IMR-90 (cell line): ENCODE data around the gene UQCRQ. TPM values are rescaled to one million over a fixed set of nuclear protein-coding genes. Genes with fewer than 3 reads are reported as not detected.

Experiments used
- ATAC-seq: fragments of 200-7000 bp; cut with Tn5 transposase; 2 replicates; pipeline ENCODE4 v1.9.1; 2020; ENCODE audit warnings: low read depth, mild to moderate bottlenecking, moderate library complexity
- BruUV-seq: library from RNA; stranded (reverse); fragments of 400-500 nt; replicated peaks from 2 replicates; lab custom pipeline; 2021; lab: Mats Ljungman, UMichigan
- CTCF ChIA-PET: fragments of 300-600 bp; formaldehyde crosslinking; extraction: SDS; loops from one replicate; lab custom pipeline; 2021; ENCODE audit warnings: antibody characterized with exemption; lab: Yijun Ruan, JAX
- POLR2A ChIA-PET: fragments of 300-600 bp; sonication (Branson Sonifier 250); formaldehyde crosslinking; loops from one replicate; lab custom pipeline; 2022; ENCODE audit warnings: antibody characterized with exemption; ENCODE audit not compliant: unreplicated experiment; lab: Charles Lee
- DNase-seq: peaks from one replicate; pipeline ENCODE4 v3.0.0; 2013
- H2AFZ ChIP-seq: replicated peaks from 2 replicates; pipeline ENCODE3; 2013; ENCODE audit warnings: low read length, mild to moderate bottlenecking; ENCODE audit not compliant: poor library complexity
- H2AK5ac ChIP-seq: 2 replicates; pipeline ENCODE4 v1.6.1; 2013; ENCODE audit warnings: low read depth, low read length, inconsistent platforms
- H2AK9ac ChIP-seq: replicated peaks from 2 replicates; pipeline ENCODE3; 2013; ENCODE audit warnings: mild to moderate bottlenecking, low read depth, low read length, moderate library complexity; ENCODE audit not compliant: poor library complexity
- H2BK120ac ChIP-seq: 2 replicates; pipeline ENCODE4 v1.6.1; 2013; ENCODE audit warnings: low read depth, low read length, inconsistent platforms
- H2BK15ac ChIP-seq: 3 replicates; pipeline ENCODE4 v1.6.1; 2013; ENCODE audit warnings: low read depth, low read length, inconsistent platforms
- H2BK20ac ChIP-seq: 2 replicates; pipeline ENCODE4 v1.6.1; 2013; ENCODE audit warnings: low read depth, mild to moderate bottlenecking, inconsistent platforms, low read length, moderate library complexity
- H2BK5ac ChIP-seq: 2 replicates; pipeline ENCODE4 v1.6.1; 2013; ENCODE audit warnings: mild to moderate bottlenecking, low read depth, low read length, inconsistent platforms; ENCODE audit not compliant: poor library complexity, severe bottlenecking
- H3K14ac ChIP-seq: replicated peaks from 2 replicates; pipeline ENCODE4 v1.6.1; 2013; ENCODE audit warnings: low read depth, low read length, inconsistent platforms
- H3K18ac ChIP-seq: 2 replicates; pipeline ENCODE4 v1.6.1; 2013; ENCODE audit warnings: low read depth, low read length, control low read depth
- H3K23ac ChIP-seq: 2 replicates; pipeline ENCODE4 v1.6.1; 2013; ENCODE audit warnings: low read depth, low read length, inconsistent platforms
- H3K27ac ChIP-seq: 2 replicates; pipeline ENCODE4 v1.5.1; 2013; ENCODE audit warnings: mild to moderate bottlenecking, control low read depth, low read length; ENCODE audit not compliant: insufficient read depth
- H3K27me3 ChIP-seq: 2 replicates; pipeline ENCODE4 v1.6.1; 2013; ENCODE audit warnings: low read length; ENCODE audit not compliant: control insufficient read depth, insufficient read depth
- H3K36me3 ChIP-seq: 2 replicates; pipeline ENCODE4 v1.6.1; 2013; ENCODE audit warnings: low read length, mixed read lengths; ENCODE audit not compliant: control insufficient read depth, insufficient read depth
- H3K4ac ChIP-seq: 2 replicates; pipeline ENCODE4 v1.6.1; 2013; ENCODE audit warnings: low read depth, low read length, inconsistent platforms
- H3K4me1 ChIP-seq: 2 replicates; pipeline ENCODE4 v1.6.1; 2013; ENCODE audit warnings: low read length, mixed read lengths; ENCODE audit not compliant: control insufficient read depth, insufficient read depth
- H3K4me2 ChIP-seq: 2 replicates; pipeline ENCODE4 v1.6.1; 2013; ENCODE audit warnings: low read depth, mild to moderate bottlenecking, control low read depth, low read length, moderate library complexity
- H3K4me3 ChIP-seq: 2 replicates; pipeline ENCODE4 v1.5.1; 2013; ENCODE audit warnings: low read depth, mild to moderate bottlenecking, control low read depth, low read length, moderate library complexity; ENCODE audit not compliant: insufficient read depth
- H3K56ac ChIP-seq: 2 replicates; pipeline ENCODE4 v1.6.1; 2013; ENCODE audit warnings: low read length, inconsistent platforms; ENCODE audit not compliant: insufficient read depth; ENCODE audit errors: extremely low read depth
- H3K79me1 ChIP-seq, 2 experiments: 2 replicates each; pipeline ENCODE4 v1.6.1; 2013; ENCODE audit warnings: low read length in 2 of 2, inconsistent platforms in 1 of 2, low read depth in 1 of 2
- H3K9ac ChIP-seq: 2 replicates; pipeline ENCODE4 v1.6.1; 2013; ENCODE audit warnings: low read depth, low read length, control low read depth
- H3K9me1 ChIP-seq: 2 replicates; pipeline ENCODE4 v1.6.1; 2013; ENCODE audit warnings: low read length, inconsistent platforms; ENCODE audit not compliant: insufficient read depth
- H3K9me3 ChIP-seq: 2 replicates; pipeline ENCODE4 v1.6.1; 2013; ENCODE audit warnings: low read length; ENCODE audit not compliant: control insufficient read depth, insufficient read depth
- H4K20me1 ChIP-seq: 2 replicates; pipeline ENCODE4 v1.6.1; 2013; ENCODE audit warnings: low read length, inconsistent platforms; ENCODE audit not compliant: insufficient read depth
- H4K5ac ChIP-seq: 2 replicates; pipeline ENCODE4 v1.6.1; 2013; ENCODE audit warnings: mild to moderate bottlenecking, low read depth, low read length, control low read depth
- H4K8ac ChIP-seq, 2 experiments: 2 replicates each; pipeline ENCODE4 v1.6.1; 2013; ENCODE audit warnings: low read depth in 2 of 2, low read length in 2 of 2, control low read depth in 1 of 2, inconsistent platforms in 1 of 2
- H4K91ac ChIP-seq: 2 replicates; pipeline ENCODE4 v1.6.1; 2013; ENCODE audit warnings: low read depth, low read length, inconsistent platforms; ENCODE audit not compliant: insufficient read depth
- MAFK ChIP-seq: IDR thresholded peaks from 2 replicates; pipeline ENCODE4 v1.6.1; 2012; ENCODE audit warnings: low read depth, low read length, improper control_type of control experiment
- MXI1 ChIP-seq: IDR thresholded peaks from 2 replicates; pipeline ENCODE4 v1.6.1; 2012; ENCODE audit warnings: low read depth, mild to moderate bottlenecking, low read length, moderate library complexity, borderline replicate concordance
- WGBS, 2 experiments: methylation state at CpG; one replicate each; pipeline versions ENCODE4 v1.1.5 to v1.1.7; 2013; ENCODE audit warnings: missing lambda C conversion rate in 2 of 2; ENCODE audit not compliant: insufficient read length in 1 of 2; ENCODE audit errors: extremely low coverage in 2 of 2; 5-methylcytosine and 5-hydroxymethylcytosine counted together
- dilution Hi-C: fragments of 300-500 bp; cut with HindIII; formaldehyde crosslinking; loops from one replicate; pipeline ENCODE4 v1.14.3; 2018; ENCODE audit warnings: low sequenced_read_pairs; ENCODE audit not compliant: unreplicated experiment
- in situ Hi-C: fragments of 300-500 bp; cut with MboI; formaldehyde crosslinking; loops from 3 replicates; pipeline ENCODE4 v1.14.3; 2019; ENCODE audit warnings: low sequenced_read_pairs, inconsistent platforms, mixed read lengths
- intact Hi-C: fragments of 100-400 bp; cut with micrococcal nuclease; formaldehyde crosslinking; loops from 2 replicates; pipeline ENCODE4 v1.10.0; 2022
- polyA plus RNA-seq, 3 experiments: library from polyadenylated mRNA; depleted of rRNA; stranded (reverse); fragments of >200 nt; gene quantifications; 2 replicates each; pipeline ENCODE4 v1.2.3, GENCODE V29; 2012; ENCODE audit warnings: low replicate concordance in 1 of 3
- total RNA-seq: library from RNA; depleted of rRNA; stranded (reverse); fragments of >200 nt; gene quantifications from 2 replicates; pipeline ENCODE4 v1.2.3, GENCODE V29; 2012

The UQCRQ gene
- total and polyA plus RNA-seq, 2 of the 4 experiments (the other 2 are of a cell fraction): 73.7 to 292 TPM

- no peak overlapping the region for H3K4me3 ChIP-seq
- H3K79me1 ChIP-seq: peaks cover 7 to 14% of the 10 kb centered on the region in 2 experiments
- POLR2A ChIA-PET: interaction anchor here (0.7 kb wide), 1 partner anchor 41 kb away, joined by 4 read pairs; no protein-coding TSS in a partner anchor
- ATAC-seq: no peak
- CTCF ChIA-PET: interaction anchor here (0.6 kb wide), 1 partner anchor 171 kb away, joined by 3 read pairs; no protein-coding TSS in a partner anchor
- no peaks in the 10 kb centered on the region for H3K27me3 ChIP-seq
- no peak overlapping the region for H2BK15ac ChIP-seq
- no peak overlapping the region for H3K4ac ChIP-seq
- H3K4me2 ChIP-seq: no peak overlapping the region
- H2AFZ ChIP-seq: no peak overlapping the region
- no peak overlapping the region for H2BK120ac ChIP-seq
- no peaks in the 10 kb centered on the region for H3K9me3 ChIP-seq
- 100% methylated on average over 2 of the region's 11 CpGs; no CpG with 5 or more reads in 1 of the 2 experiments for WGBS, 2 experiments
- H3K9me1 ChIP-seq: no peaks in the 10 kb centered on the region; the same call in 1 of the 2 replicates
- H4K91ac ChIP-seq: no peak overlapping the region
- H3K4me1 ChIP-seq: 0 out of 2 replicates have a peak, but pooled peaks cover 2% of the 10 kb centered on the region
- in situ Hi-C loops: no loop called here
- intact Hi-C loops: no loop called here
- no peak overlapping the region for H3K9ac ChIP-seq
- H3K18ac ChIP-seq: no peak overlapping the region
- dilution Hi-C loops: no loop called here
- no peak overlapping the region for H2AK5ac ChIP-seq
- H4K20me1 ChIP-seq: no peaks in the 10 kb centered on the region; the same call in 1 of the 2 replicates
- H2BK20ac ChIP-seq: no peak overlapping the region
- no peak overlapping the region for H3K23ac ChIP-seq
- no TSS peak for BruUV-seq
- H3K56ac ChIP-seq: no peak overlapping the region
- no peak overlapping the region for H4K8ac ChIP-seq
- H2AK9ac ChIP-seq: no peak overlapping the region
- no peak overlapping the region for H2BK5ac ChIP-seq
- H3K36me3 ChIP-seq: peaks cover 45% of the 10 kb centered on the region
- no peak overlapping the region for H3K14ac ChIP-seq
- no peak overlapping the region for H3K27ac ChIP-seq
- DNase-seq: no peak
- no peak for TF ChIP-seq MXI1
- TF ChIP-seq MAFK: peak; percentile 46; the same call in 1 of the 2 replicates
- H4K5ac ChIP-seq: no peak overlapping the region
Measured at GRCh38 chr5:132886064-132886823, 19.8 kb downstream of the UQCRQ start.
